ENCODE measurements around the gene BRD4. TPM values are rescaled to one million over a fixed set of nuclear protein-coding genes. Genes with fewer than 3 reads are reported as not detected.

Gene BRD4
- total and polyA plus RNA-seq, 10 of the 15 experiments (the other 5 are each of a cell fraction or from before 2014, with no cell fraction given): 5.3 to 84.4 (median 11.8) TPM

GRCh38 chr19:15253513-15253912 lies 78.8 kb downstream of the BRD4 start:
- WGBS (ENCODE audit: insufficient coverage, insufficient replicate concordance, low lambda C conversion rate, missing lambda C conversion rate): 50% methylated on average over 15 of the region's 15 CpGs
- peak; percentile 32 for TF ChIP-seq USF1 (IDR thresholded peaks at IDR 0.05; ENCODE audit: borderline replicate concordance, extremely low read length, insufficient read depth, low read depth, low read length)
- TF ChIP-seq MEF2B (IDR thresholded peaks at IDR 0.05; ENCODE audit: partially characterized antibody, poor library complexity, severe bottlenecking): no peak
- TF ChIP-seq ZNF384 (IDR thresholded peaks at IDR 0.05; ENCODE audit: borderline replicate concordance, low read depth, low read length): no peak
- TF ChIP-seq BHLHE40 (IDR thresholded peaks at IDR 0.05; ENCODE audit: borderline replicate concordance in 1 of 2, low read depth in 2 of 2, low read length in 1 of 2): peak in 1 of 2 experiments; percentile 42; a peak in 1 of 4 replicates
- TF ChIP-seq POLR2A (IDR thresholded peaks at IDR 0.05; ENCODE audit: low read depth, low read length): peak; percentile 58
- no peak for TF ChIP-seq SMAD1 (IDR thresholded peaks at IDR 0.05; ENCODE audit: low read depth, partially characterized antibody)
- ChIA-PET POLR2A (no interaction called here), SMC1A (ENCODE audit: uncharacterized antibody, unreplicated experiment) (no interaction called here), RAD21 (ENCODE audit: unreplicated experiment) (no interaction called here), CTCF (interaction anchor here (0.5 kb wide), 1 partner anchor 295 kb away, joined by 3 read pairs; no protein-coding TSS in a partner anchor)
- no peak overlapping the region for H3K27ac ChIP-seq (ENCODE audit: control insufficient read depth, insufficient read depth)
- peaks cover 9% of the 10 kb centered on the region for H4K20me1 ChIP-seq (ENCODE audit: control insufficient read depth, insufficient read depth)
- no peak overlapping the region for H2AFZ ChIP-seq (ENCODE audit: control insufficient read depth, low read depth, low read length)
- H3K4me1 ChIP-seq (ENCODE audit: control insufficient read depth, insufficient read depth, low read length): no peaks in the 10 kb centered on the region
- no peak for FAIRE-seq
- H3K9ac ChIP-seq (ENCODE audit: control insufficient read depth, insufficient read depth, low read length): no peak overlapping the region
- BruUV-seq (replicated peaks): no TSS peak
- in situ Hi-C loops (cut with MboI) (no loop called here), intact Hi-C loops (cut with micrococcal nuclease; ENCODE audit: unreplicated experiment) (no loop called here)
- ATAC-seq: no peak
- H3K9me3 ChIP-seq (replicated peaks; ENCODE audit: control insufficient read depth, insufficient read depth, low read length): no peaks in the 10 kb centered on the region
- no peaks in the 10 kb centered on the region for H3K79me2 ChIP-seq (ENCODE audit: control insufficient read depth, insufficient read depth, low read length)
- no peak for DNase-seq (ENCODE audit: low read depth, low spot score)
- no peak overlapping the region for H3K4me2 ChIP-seq (ENCODE audit: control insufficient read depth, insufficient read depth)
- peaks cover 49 to 66% of the 10 kb centered on the region in 2 experiments for H3K36me3 ChIP-seq (ENCODE audit: control insufficient read depth in 2 of 2, insufficient read depth in 2 of 2, low read length in 1 of 2)
- H3K4me3 ChIP-seq: no peak overlapping the region
- H3K27me3 ChIP-seq (replicated peaks in 1 of 2; ENCODE audit: control insufficient read depth in 2 of 2, insufficient read depth in 2 of 2, low read length in 1 of 2): no peaks in the 10 kb centered on the region

- H3K9ac ChIP-seq (ENCODE audit: control insufficient read depth, insufficient read depth, low read length): no peak overlapping the region
- H3K27ac ChIP-seq (ENCODE audit: control insufficient read depth, insufficient read depth): no peak overlapping the region
- H3K79me2 ChIP-seq (ENCODE audit: control insufficient read depth, insufficient read depth, low read length): no peaks in the 10 kb centered on the region
- no peak for FAIRE-seq
- no peaks in the 10 kb centered on the region for H3K4me1 ChIP-seq (ENCODE audit: control insufficient read depth, insufficient read depth, low read length)
- in situ Hi-C loops (cut with MboI): no loop called here
- H3K36me3 ChIP-seq (ENCODE audit: control insufficient read depth in 2 of 2, insufficient read depth in 2 of 2, low read length in 1 of 2): peaks cover 54 to 66% of the 10 kb centered on the region in 2 experiments
- ChIA-PET CTCF (interaction anchor here (0.5 kb wide), 1 partner anchor 295 kb away, joined by 3 read pairs; no protein-coding TSS in a partner anchor), RAD21 (ENCODE audit: unreplicated experiment) (no interaction called here), POLR2A (no interaction called here), SMC1A (ENCODE audit: uncharacterized antibody, unreplicated experiment) (no interaction called here)
- no peak overlapping the region for H3K4me2 ChIP-seq (ENCODE audit: control insufficient read depth, insufficient read depth)
- H3K27me3 ChIP-seq (replicated peaks in 1 of 2; ENCODE audit: control insufficient read depth in 2 of 2, insufficient read depth in 2 of 2, low read length in 1 of 2): no peaks in the 10 kb centered on the region
- no peak for ATAC-seq
- DNase-seq (ENCODE audit: low read depth, low spot score): no peak
- H3K9me3 ChIP-seq (replicated peaks; ENCODE audit: control insufficient read depth, insufficient read depth, low read length): no peaks in the 10 kb centered on the region
- H3K4me3 ChIP-seq: no peak overlapping the region
- H4K20me1 ChIP-seq (ENCODE audit: control insufficient read depth, insufficient read depth): peaks cover 9% of the 10 kb centered on the region
- BruUV-seq (replicated peaks): no TSS peak
- intact Hi-C loops (cut with micrococcal nuclease; ENCODE audit: unreplicated experiment): no loop called here
- 90% methylated on average over 7 of the region's 7 CpGs for WGBS (ENCODE audit: insufficient coverage, insufficient replicate concordance, low lambda C conversion rate, missing lambda C conversion rate)
- H2AFZ ChIP-seq (ENCODE audit: control insufficient read depth, low read depth, low read length): no peak overlapping the region
- no peak for TF ChIP-seq ATF7 (IDR thresholded peaks at IDR 0.05; ENCODE audit: low read depth)
- TF ChIP-seq ELK1 (IDR thresholded peaks at IDR 0.05; ENCODE audit: low read depth, low read length): no peak
- no peak for TF ChIP-seq STAT1 (conservative IDR thresholded peaks at IDR 0.05)
- no peak for TF ChIP-seq RELA (IDR thresholded peaks at IDR 0.05; ENCODE audit: borderline replicate concordance, partially characterized antibody)
- no peak for TF ChIP-seq EZH2 (IDR thresholded peaks at IDR 0.05; ENCODE audit: borderline replicate concordance, control insufficient read depth, low read depth, low read length)
- TF ChIP-seq SREBF2 (IDR thresholded peaks at IDR 0.05; ENCODE audit: low read length): no peak
- TF ChIP-seq USF1 (IDR thresholded peaks at IDR 0.05; ENCODE audit: borderline replicate concordance, extremely low read length, insufficient read depth, low read depth, low read length): no peak
- TF ChIP-seq CBFB (IDR thresholded peaks at IDR 0.05; ENCODE audit: low read depth): no peak
- no peak for TF ChIP-seq CBX3 (IDR thresholded peaks at IDR 0.05; ENCODE audit: borderline replicate concordance, low read depth)
- no peak for TF ChIP-seq NFYB (IDR thresholded peaks at IDR 0.05; ENCODE audit: insufficient read depth, low read depth, low read length)
Observed at GRCh38 chr19:15253061-15253460, 79.3 kb downstream of the BRD4 start.
